A204.1 (cell line): Measurements from ENCODE around the gene CPNE9.
"Not testable (repeated sequence)": the region's sequence is repeated elsewhere in the genome, so short reads cannot be mapped to it uniquely, and the experiment has no call there.

ENCODE experiments used
- FAIRE-seq: peaks from 2 replicates; lab custom pipeline; 2012; peaks lifted over from hg19 to GRCh38; lab: Jason Lieb, UNC

CPNE9 gene

DNA sequence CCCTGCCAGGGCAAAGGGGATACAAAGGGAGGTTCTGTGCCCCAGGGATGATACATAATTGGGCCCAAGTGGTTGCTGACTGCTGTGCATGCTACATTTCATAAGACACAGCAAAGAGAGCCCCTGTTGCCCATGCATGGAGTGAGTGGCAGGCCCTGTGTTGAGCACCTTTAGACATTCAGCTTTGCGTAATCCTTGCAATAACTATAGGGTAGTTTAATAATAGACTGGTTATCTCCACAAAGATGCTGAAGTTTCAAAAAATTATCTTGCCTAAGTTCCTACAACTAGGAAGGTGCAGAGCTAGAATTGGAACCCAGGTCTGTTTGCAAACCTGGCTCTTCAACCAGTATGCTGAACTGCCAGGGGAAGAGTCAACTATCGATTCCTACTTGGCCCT is 44.4 kb downstream of the CPNE9 start:
- no peak for FAIRE-seq

DNA sequence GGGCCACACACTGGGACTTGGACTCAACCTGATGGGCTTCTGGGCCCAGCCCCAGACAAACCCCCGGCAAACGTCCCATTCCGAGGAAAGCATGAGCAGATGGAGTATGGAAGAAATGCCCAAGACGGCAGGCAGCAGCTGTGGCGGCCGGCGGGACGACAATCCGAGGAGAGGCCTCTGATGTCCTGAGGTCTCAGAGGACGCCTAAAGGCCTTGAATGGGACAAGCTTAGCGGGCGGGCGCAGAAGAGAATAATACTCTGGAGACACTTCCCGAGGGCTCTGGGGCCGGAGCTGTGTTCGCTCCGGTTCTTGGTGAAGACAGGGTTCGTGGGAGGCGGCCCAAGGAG is 45.6 kb downstream of the CPNE9 start:
- FAIRE-seq, result no peak

DNA sequence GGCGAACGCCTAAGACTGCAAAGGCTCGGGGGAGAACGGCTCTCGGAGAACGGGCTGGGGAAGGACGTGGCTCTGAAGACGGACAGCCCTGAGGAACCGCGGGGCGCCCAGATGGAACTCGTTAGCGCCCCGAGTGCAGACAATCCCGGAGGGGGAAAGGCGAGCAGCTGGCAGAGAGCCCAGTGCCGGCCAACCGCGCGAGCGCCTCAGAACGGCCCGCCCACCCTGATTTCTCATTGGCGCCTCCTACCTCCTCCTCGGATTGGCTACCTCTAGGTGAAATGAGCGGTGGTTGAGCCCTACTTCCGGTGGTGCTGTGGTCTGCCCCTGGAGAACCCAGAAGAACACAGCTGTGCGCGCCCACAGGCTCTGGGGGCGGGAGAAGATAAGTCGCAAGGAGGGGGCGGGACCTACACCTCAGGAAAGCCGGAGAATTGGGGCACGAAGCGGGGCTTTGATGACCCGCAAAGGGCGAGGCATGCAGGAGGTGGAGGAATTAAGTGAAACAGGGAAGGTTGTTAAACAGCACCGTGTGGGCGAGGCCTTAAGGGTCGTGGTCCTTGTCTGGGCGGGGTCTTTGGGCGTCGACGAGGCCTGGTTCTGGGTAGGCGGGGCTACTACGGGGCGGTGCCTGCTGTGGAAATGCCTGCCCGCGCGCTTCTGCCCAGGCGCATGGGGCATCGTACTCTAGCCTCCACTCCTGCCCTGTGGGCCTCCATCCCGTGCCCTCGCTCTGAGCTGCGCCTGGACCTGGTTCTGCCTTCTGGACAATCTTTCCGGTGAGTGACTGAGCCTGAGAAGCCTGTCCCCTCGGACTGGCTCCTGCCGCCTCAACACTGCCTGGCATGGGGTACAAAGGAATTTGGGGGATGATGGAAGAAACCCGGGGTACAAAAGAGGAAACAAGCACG is 46.3 kb downstream of the CPNE9 start, which contains the start of gene OGG1:
Gene OGG1, plus strand, starts transcription at position 308 of the 911 bp plus-strand sequence. Its CDS starts 335 bp downstream, at position 643.
- FAIRE-seq, result peak; percentile 71

DNA sequence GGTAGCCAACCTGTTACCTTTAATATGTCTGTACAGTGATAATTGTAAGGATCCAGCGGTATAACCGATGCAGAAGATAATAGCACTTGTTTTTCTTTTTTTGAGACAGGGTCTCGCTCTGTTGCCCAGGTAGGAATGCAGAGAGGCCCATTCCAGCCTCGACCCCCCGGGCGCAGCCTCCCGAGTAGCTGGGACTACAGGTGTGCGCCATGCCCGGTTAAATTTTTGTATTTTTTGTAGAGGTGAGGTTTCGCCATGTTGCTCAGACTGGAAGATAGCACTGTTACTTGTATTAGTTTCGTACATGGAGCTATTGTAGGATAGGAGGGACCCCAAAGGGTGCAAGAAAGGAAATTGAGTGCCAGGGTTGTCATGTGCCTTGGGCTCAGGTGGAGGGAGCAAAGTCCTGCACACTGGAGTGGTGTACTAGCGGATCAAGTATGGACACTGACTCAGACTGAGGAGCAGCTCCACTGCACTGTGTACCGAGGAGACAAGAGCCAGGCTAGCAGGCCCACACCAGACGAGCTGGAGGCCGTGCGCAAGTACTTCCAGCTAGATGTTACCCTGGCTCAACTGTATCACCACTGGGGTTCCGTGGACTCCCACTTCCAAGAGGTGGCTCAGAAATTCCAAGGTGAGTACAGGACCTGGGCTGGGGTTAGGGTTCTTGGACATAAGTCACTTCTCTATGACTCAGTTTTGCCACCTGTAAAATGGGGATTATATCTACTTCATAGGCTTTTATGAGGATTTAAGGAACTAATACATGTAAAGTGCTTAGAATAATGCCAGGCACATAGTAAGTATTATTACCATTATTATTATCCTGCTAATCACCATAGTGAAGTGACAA is 47.2 kb downstream of the CPNE9 start:
- no peak for FAIRE-seq

DNA sequence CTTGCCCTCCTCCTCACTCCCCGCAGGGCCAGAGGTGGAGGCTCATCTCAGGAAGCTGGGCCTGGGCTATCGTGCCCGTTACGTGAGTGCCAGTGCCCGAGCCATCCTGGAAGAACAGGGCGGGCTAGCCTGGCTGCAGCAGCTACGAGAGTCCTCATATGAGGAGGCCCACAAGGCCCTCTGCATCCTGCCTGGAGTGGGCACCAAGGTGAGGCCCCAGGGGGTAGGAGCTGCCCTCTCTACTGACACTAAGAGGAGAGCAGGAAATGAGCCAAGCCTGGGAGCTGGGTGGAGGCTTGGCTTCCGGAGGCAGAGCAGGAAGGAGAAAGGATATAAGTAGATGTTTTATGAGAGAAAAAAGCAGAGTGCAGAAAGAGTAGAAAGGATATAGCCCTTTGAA is 51.0 kb downstream of the CPNE9 start:
- no peak for FAIRE-seq

DNA sequence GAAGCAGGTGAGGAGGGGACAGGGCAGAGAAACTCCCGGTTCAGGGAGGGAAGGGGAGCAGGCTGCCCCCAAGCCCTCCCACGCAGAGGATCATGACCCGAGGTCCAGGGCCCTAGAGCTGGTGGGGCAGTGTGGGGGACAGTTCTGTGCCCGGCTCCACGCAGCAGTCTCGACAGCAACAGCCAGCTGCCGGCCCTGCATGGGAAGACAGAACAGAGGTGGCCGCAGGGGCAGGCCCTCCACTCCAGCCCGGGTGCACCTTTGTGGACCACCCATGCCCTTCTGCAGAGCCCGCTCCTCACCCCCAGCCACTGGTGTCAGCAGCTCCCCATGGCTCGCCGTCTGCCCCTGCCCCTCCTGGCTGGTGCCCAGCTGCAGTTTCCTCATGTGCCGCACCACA is 53.8 kb downstream of the CPNE9 start:
- FAIRE-seq, result no peak

DNA sequence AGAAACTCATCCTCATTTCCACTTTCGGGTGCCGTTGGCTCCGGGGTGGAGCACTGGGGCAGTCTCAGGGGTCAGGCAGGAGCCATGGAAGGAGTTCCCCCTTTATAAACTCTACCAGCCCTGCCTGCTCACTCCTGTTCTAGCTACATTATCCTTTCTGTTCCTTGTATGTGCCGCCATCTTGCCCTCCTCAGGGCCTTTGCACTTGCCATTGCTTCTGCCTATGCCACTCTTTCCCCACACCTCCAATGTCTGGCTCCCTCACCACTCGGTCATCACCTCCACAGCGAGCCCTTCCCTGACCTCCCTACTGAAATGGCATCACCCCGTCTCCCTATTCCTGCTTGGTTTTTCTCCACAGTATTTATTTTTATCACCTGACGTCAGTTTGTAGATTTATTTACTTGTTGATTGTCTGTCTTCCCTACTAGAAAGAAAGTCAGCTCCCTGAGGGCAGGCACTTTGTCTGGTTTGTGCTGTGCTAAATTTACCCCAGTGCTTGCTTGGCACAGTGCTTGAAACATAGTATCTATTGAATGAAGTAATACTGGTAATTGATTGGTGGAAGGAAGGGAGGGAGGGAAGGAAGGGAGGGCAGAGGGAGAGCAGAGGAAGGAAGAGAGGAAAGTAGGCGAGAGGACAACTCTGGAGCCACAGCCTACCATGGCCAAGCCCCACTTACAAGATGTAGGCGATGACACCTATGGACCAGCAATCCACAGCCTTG is 57.3 kb downstream of the CPNE9 start:
- no peak for FAIRE-seq

DNA sequence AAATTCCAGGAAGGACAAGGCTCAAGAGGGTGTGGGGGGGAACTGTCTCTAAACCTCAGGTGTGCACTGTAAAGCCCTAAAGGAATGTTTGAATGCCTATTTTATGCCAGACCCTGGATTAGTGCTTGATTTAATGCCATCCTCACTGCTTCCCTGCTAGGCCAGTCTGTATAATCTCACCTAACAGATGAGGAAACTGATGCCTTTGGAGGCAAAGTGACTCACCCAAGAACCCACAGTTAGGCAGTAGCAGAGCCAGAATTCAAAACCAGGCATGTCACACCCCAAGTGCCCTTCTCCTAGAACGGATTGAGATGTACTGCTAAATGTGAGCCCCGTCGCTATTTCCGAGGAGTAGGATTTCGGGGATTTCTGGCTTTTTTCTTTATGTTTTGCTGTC is 58.3 kb downstream of the CPNE9 start:
- FAIRE-seq, result no peak

DNA sequence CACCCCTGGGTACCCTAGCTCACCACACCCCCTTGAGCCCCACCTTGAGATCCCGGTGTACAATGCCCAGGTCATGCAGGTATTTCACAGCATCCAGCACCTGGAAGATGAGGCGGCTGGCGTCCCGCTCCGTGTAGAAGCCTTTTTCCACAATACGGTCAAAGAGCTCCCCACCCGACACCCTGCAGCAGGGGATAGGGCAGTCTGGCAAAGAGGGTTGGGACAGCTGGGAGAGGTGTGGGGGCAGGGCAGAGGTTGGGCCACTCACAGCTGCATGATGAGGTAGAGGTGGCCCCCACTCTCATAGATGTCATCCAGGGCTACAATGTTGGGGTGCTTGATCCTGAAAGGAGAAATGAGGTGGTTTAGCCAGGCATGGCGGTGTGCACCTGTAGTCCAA is 59.2 kb downstream of the CPNE9 start:
- FAIRE-seq, result no peak

DNA sequence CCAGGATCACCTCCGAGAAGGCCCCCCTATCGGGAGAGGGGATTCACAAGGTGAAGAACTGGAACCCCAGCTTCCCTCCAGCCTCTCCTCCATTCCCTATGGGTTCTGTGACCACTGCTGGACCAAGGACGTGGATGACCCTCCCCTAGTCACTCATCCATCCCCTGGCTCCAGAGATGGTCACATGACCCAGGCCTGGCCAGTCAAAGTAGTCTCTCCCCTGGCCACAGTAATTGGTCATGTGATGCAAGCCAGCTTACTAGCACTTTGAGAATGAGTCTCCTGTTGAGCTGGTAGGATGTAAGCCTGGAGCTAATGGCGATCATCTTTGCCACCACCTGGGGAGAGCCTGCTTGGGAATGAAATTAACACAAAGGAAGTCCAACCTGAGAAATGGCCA is 62.2 kb downstream of the CPNE9 start:
- FAIRE-seq, result no peak

DNA sequence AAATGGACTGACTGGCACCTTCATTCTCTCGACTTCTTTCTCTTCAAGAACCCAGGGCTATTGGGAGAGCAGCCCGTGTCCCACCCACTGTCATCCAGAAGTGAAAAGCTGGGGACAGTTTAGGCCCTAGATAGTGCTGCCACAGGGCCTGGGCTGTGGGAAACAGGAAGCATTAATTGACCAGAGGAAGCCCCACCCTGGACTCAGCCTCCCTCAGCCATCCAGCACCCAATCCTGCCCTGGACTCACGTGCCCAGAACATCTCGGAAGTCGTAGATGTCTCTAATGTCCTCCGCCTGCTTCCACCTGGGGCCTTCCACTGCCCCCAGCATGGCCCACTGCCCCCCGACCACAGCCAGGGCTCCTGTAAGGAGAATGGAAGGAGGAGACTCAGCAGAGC is 63.8 kb downstream of the CPNE9 start:
- FAIRE-seq, result no peak

DNA sequence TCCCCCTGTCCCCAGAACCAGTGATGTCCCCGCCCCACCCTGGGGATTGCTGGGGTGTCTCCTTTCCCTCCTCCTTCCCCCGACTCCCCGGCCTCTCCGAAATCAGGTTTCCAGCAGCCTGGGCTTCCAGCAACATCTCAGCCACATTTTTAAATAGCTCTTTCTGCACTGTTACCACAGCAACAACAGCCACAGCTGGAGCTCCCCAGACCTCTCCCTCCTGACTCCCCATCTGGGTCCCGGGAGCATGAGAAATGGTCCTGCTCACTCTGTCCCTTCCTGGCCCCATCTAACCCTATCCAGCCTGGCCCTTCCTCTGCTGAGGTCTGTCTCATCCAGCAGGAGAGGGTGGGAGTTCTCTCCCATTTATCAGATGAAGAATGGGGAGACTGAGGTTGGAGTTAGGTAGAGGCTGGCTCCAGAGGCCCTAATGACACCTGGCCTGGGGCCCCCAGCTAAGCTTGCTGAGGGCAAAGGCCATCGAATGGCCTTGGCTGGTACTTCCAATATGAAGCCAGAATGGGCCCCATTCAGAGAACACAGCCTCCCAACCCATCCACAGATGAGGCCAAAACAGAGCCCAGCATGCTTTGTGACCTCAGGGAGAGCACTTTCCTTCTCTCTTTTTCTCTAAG is 64.6 kb downstream of the CPNE9 start:
- FAIRE-seq, result no peak

DNA sequence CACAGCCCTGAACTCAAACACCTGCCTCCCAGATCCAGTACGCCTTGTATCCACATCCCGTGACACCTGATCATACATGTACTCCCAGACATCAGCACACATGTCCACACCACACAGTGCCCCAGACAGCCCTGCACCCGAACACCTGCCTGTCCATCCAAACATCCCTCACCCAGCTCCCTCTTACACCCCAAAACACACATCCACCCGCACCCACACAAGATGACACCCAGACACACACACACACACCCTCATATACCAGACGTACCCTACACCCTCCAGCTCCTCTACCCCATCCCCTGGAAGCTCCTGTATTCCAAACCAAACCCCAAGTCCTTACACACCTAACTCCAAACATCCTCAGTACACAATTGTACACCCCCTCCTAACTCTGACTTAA is 65.4 kb downstream of the CPNE9 start:
- FAIRE-seq, result no peak

DNA sequence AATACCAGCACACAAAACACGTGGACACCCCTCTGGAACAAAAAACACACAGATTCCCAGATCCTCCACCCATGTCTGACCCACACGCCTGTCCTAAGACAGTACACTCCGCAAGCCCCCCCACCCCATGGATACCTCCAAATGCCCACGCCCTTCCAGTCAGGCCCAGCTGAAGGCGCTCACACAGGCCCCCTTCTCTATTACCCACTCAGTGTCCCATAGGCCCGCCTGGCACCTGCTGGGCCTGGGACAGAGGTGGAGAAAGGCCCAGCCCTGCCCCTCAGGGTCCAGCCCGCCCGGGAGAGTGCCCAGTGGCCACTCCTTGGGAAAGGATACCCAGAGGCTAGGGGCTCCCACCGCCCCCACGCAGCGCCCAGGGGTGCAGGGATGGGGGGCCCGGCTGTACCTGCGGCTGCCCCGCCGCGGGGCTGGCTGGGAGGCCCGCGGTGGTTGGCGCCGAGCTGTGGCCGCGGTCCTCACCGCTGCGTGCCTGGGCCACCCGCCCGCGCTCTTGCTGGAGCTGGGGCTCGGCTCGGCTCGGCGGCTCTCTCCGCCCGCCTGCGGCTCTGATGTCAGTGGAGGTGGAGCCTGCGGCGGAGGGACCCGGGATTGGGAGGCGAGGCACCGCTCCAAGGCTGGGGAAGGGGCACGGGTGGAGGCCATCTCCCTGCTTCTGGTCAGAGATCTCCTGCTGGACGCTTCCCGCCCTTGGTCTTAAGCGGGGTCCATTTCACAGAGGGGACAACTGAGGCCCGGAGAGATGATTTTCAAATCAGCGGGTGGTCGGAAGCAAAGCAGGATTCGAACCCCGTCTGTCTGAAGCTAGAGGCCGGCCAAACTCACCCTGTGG is 66.0 kb downstream of the CPNE9 start, which contains the start of gene CAMK1:
Gene CAMK1, minus strand, starts transcription at position 522 of the 850 bp plus-strand sequence. CDS start 2,198 bp downstream, outside the sequence.
- no peak for FAIRE-seq

DNA sequence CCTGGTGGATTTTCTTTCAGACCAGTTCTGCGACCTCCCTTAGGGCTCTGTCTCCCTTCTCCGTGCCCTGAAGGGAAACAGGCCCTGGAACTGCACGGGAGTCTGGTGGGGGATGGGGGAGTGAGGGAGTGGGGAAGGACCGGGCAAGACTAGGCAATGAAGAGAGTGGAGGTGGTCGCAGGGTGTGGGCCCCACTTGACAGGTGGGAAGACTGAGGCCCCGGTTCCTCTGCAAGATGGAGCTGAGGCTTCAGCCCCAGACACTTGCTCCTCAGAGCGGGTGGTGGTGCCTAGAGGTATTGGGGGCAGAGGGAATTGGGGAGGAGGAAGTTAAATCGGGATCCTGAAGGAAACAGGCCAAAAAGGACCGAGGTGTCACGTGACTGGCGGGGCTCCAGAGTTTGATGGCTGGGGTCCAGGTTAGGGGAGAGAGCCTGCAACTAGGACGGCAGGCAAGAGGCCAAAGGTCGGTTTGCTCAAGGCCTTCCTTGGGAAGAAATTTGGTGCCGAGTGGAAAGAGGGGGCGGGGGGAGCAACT is 66.7 kb downstream of the CPNE9 start:
- no peak for FAIRE-seq

DNA sequence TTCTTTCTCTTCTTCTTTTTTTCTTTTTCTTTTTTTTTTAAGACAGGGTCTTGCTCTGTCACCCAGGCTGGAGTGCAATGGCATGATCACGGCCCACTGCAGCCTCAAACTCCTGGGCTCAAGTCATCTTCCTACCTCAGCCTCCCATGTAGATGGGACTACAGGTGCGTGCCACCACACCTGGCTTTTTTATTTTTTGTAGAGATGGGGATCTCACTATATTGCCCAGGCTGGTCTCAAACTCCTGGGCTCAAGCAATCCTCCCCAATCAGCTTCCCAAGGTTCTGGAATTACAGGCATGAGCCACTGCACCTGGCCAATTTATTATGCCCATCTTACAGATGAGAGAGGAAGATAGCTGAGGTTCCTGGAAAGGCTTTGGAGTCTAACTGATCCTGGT is 67.4 kb downstream of the CPNE9 start:
- not testable (repeated sequence) for FAIRE-seq

DNA sequence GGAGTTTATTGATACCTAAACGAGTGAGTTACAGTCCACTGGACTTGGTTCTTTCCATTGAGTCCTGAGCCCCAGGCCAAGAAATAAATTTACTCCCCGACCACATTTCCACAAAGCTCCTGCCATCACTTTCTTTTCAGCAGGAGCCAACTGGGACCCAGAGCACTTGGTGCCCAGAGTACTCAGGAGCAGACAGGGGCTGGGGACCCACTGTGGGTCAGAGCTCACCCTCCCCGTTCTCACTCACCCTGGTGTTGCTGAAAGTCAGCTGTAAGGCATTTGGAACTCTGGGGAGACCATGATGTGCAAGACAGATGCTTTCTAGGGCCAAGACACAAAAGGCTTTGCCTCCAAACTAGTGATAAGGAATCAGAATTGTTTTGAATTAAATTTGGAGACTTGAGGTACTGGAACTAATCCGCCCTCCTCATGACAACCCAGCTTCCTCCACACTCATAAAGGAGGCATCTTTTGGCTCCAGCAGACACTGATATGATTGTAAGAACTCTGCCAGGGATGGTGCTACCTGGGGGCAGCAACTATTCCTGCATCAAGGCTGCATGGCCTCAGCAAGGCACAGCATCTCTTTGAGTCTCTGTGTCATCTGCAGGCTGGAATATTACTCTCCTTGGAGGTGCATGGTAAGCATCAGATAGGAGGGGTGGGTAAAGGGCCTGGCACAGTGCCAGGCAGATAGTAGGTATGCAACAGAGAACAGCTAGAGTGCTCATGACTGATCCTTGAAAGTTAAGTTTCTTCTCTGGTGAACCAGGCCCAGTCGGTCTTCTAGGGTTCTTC is 73.5 kb downstream of the CPNE9 start:
- no peak for FAIRE-seq

DNA sequence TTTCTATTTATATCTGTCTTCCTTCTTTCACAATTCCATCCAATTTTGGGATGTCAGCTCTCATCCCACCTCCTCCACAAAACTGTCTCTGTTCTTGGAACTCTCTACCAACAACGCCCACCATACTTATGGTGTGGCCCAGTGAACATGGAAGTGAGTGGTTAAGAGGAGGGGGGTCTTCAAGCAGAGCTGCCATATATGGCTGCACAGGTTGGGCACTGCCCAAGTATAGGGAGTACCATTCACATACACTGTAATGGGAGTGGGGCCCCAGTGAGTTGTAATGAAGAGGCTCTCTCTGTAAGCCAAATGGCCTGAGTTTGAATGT is 74.0 kb downstream of the CPNE9 start:
- no peak for FAIRE-seq

DNA sequence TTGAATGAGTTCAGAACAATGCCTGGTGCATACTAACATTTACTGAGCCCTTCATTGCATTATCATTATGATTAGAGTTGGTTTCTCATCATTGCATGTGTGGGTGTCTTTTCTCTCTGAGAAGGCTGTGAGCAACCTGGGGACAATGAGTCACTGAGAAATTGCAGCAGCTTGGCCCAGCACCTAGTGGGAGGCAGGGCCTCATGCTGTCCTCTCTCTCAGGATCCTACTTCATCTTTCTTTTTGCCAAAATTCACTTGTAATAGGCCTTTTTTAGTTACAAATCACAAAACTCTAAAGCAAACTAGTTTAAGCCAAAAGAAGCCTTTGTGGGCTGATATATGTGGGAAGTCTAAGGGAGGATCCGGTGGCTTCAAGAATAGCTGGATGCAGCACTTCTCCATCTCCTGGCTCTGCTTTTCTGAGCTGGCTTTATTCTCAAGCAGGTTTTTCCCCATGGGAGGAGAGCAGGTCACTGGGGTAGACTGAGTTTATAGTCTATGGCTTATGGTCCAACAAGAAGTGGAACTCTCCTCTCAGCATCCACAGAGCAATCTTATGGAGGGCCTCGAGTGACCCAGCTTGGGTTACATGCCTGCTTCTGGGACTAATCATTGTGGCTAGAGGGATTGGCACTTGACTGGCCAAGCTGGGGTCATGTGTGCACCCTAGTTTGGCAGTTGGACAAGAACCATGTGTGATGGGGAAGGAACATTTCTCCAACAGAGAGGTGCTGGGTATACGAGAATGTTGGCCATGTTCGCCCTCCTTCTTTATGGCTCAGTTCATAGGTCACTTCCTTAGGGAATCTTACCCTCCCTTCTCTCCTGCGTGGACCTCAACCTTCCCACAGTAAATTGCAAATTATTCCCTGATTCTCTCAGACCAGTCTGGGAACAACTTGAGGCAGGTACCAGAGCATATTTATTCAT is 74.8 kb downstream of the CPNE9 start:
- FAIRE-seq, result no peak
